NB4 (cell line): ENCODE measurements around the gene DGKQ.

Experiments
- CTCF ChIP-seq: IDR thresholded peaks from one replicate; pipeline ENCODE4 v1.5.1; 2012; ENCODE audit warnings: low read depth, low read length
- POLR2A ChIP-seq: IDR thresholded peaks from 2 replicates; pipeline ENCODE4 v1.6.1; 2011; ENCODE audit warnings: mild to moderate bottlenecking; ENCODE audit not compliant: insufficient read length; ENCODE audit errors: extremely low read depth

DNA sequence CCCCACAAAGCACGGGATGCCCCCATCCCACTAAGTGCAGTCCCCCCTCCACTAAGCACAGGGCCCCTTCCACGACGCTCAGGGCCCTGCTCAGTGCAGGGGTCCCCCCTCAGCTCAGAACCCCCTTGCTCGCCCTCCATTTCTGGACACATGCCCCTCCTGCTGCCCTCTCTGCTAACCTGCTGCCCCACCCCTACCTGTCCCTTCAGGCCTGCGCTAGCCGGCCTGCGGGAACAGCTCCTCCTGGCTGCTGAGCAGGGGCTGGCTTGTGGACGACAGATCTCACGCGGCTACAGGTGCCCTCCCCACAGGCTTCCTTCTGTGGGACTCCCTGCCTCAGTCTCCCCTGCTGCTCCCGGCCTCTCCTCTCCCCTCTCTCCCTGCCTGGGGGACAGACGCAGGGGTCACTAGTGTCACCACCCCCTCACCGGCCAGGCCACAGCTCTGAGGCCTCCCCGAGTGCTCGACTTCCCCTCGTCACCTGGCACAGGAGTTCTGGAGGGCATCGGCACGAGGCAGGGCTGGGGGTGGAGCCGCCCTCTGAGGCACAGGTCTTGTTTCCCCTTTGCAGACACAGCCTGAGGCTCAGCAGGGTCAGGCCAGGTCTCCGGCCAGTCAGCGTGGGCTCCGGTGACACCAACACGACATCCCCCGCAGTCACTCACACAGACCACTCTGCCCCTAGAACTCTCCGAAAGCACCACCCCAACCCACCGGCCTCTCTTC is 62.8 kb downstream of the DGKQ start:
- TF ChIP-seq CTCF (no peak), POLR2A (no peak)
